HG03280 (cell line): ENCODE measurements around the gene CXCL12.

Source experiments
- ATAC-seq: cut with Tn5 transposase; IDR thresholded peaks from one replicate; pipeline ENCODE4 v1.9.1; 2021; ENCODE audit warnings: mild to moderate bottlenecking, moderate library complexity; ENCODE audit not compliant: unreplicated experiment

Gene CXCL12

GRCh38 chr10:44400541-44400940 lies 15.6 kb upstream of the CXCL12 start:
- no peak for ATAC-seq

- no peak for ATAC-seq
Measured at GRCh38 chr10:44399659-44400451, 15.0 kb upstream of the CXCL12 start.

- no peak for ATAC-seq
Measured at GRCh38 chr10:44398747-44399658, 14.1 kb upstream of the CXCL12 start.

- no peak for ATAC-seq
Measured at GRCh38 chr10:44398271-44398670, 13.4 kb upstream of the CXCL12 start.

GRCh38 chr10:44397476-44398225 lies 12.8 kb upstream of the CXCL12 start:
- ATAC-seq: no peak

- no peak for ATAC-seq
Measured at GRCh38 chr10:44396671-44397191, 11.8 kb upstream of the CXCL12 start.

GRCh38 chr10:44395902-44396670 lies 11.2 kb upstream of the CXCL12 start:
- ATAC-seq: no peak

- no peak for ATAC-seq
Measured at GRCh38 chr10:44395396-44395795, 10.5 kb upstream of the CXCL12 start.

- ATAC-seq: no peak
Measured at GRCh38 chr10:44394696-44395381, 9.9 kb upstream of the CXCL12 start.

GRCh38 chr10:44393834-44394547 lies 9.1 kb upstream of the CXCL12 start:
- no peak for ATAC-seq

- no peak for ATAC-seq
Measured at GRCh38 chr10:44393051-44393630, 8.2 kb upstream of the CXCL12 start.

- ATAC-seq: no peak
Measured at GRCh38 chr10:44392420-44392819, 7.5 kb upstream of the CXCL12 start.

- no peak for ATAC-seq
Measured at GRCh38 chr10:44391981-44392380, 7.1 kb upstream of the CXCL12 start.

GRCh38 chr10:44390585-44391072 lies 5.7 kb upstream of the CXCL12 start:
- ATAC-seq: no peak

- ATAC-seq: no peak
Measured at GRCh38 chr10:44389556-44389955, 4.7 kb upstream of the CXCL12 start.

- no peak for ATAC-seq
Measured at GRCh38 chr10:44389150-44389549, 4.3 kb upstream of the CXCL12 start.

- no peak for ATAC-seq
Measured at GRCh38 chr10:44388641-44389040, 3.7 kb upstream of the CXCL12 start.

- ATAC-seq: no peak
Measured at GRCh38 chr10:44387853-44388251, 3.0 kb upstream of the CXCL12 start.
